ENCODE measurements around the gene MYRIP.

MYRIP gene

GRCh38 chr3:40055361-40055760 is 246.0 kb downstream of the MYRIP start:
- Histone ChIP-seq H4K20me1 (ENCODE audit: control insufficient read depth, insufficient read depth, low read depth, low read length) (no peaks in the 10 kb centered on the region), H3K9me3 (ENCODE audit: control insufficient read depth, insufficient read depth, low read length) (no peaks in the 10 kb centered on the region), H3K79me2 (ENCODE audit: control insufficient read depth, low read length) (no peaks in the 10 kb centered on the region), H3K27me3 (ENCODE audit: control insufficient read depth, low read length) (no peaks in the 10 kb centered on the region), H3F3A (ENCODE audit: control insufficient read depth, insufficient read depth) (no peaks in the 10 kb centered on the region), H3K4me3 (ENCODE audit: low read length) (no peak overlapping the region), H3K4me2 (ENCODE audit: low read length) (no peak overlapping the region), H3K9me2 (replicated peaks; ENCODE audit: control insufficient read depth, low read length) (no peaks in the 10 kb centered on the region), H3K4me1 (ENCODE audit: control insufficient read depth, low read length) (no peaks in the 10 kb centered on the region), H3K36me3 (ENCODE audit: control insufficient read depth, low read length) (no peaks in the 10 kb centered on the region), H3K27ac (ENCODE audit: low read depth, low read length) (no peak overlapping the region)
- TF ChIP-seq EZH2phosphoT487 (IDR thresholded peaks at IDR 0.05; ENCODE audit: borderline replicate concordance, low read length): no peak
- no peak for TF ChIP-seq CTCF (IDR thresholded peaks at IDR 0.05; ENCODE audit: low read depth, low read length, poor library complexity, severe bottlenecking)

DNA sequence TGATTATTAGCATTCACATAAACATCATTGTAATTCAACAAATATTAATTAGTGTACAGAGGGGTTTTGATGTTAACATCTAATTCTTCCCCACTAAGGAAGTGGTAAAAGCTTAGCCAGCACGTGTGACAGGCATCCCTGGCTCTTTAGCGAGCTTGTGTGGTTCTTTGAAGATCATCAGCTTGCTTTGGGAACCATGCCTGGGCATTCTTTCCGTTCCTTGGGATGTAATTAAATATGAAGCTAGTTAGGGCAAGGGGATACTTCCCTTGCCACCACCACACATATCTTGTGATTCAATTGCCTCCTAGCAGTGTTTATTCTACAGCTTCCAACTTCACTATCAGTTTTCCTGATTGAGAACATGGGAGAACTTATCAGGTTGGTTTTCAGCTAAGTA is 246.5 kb downstream of the MYRIP start:
- Histone ChIP-seq H3K4me1 (ENCODE audit: control insufficient read depth, low read length) (no peaks in the 10 kb centered on the region), H3F3A (ENCODE audit: control insufficient read depth, insufficient read depth) (no peaks in the 10 kb centered on the region), H4K20me1 (ENCODE audit: control insufficient read depth, insufficient read depth, low read depth, low read length) (no peaks in the 10 kb centered on the region), H3K4me2 (ENCODE audit: low read length) (no peak overlapping the region), H3K9me3 (ENCODE audit: control insufficient read depth, insufficient read depth, low read length) (no peaks in the 10 kb centered on the region), H3K79me2 (ENCODE audit: control insufficient read depth, low read length) (no peaks in the 10 kb centered on the region), H3K27ac (ENCODE audit: low read depth, low read length) (no peak overlapping the region), H3K9me2 (replicated peaks; ENCODE audit: control insufficient read depth, low read length) (no peaks in the 10 kb centered on the region), H3K27me3 (ENCODE audit: control insufficient read depth, low read length) (no peaks in the 10 kb centered on the region), H3K4me3 (ENCODE audit: low read length) (no peak overlapping the region), H3K36me3 (ENCODE audit: control insufficient read depth, low read length) (no peaks in the 10 kb centered on the region)
- TF ChIP-seq CTCF (IDR thresholded peaks at IDR 0.05; ENCODE audit: low read depth, low read length, poor library complexity, severe bottlenecking): no peak
- no peak for TF ChIP-seq EZH2phosphoT487 (IDR thresholded peaks at IDR 0.05; ENCODE audit: borderline replicate concordance, low read length)

- Histone ChIP-seq H4K20me1 (ENCODE audit: control insufficient read depth, insufficient read depth, low read depth, low read length) (no peaks in the 10 kb centered on the region), H3K4me2 (ENCODE audit: low read length) (no peak overlapping the region), H3K27ac (ENCODE audit: low read depth, low read length) (no peak overlapping the region), H3K27me3 (ENCODE audit: control insufficient read depth, low read length) (no peaks in the 10 kb centered on the region), H3K4me1 (ENCODE audit: control insufficient read depth, low read length) (no peaks in the 10 kb centered on the region), H3K36me3 (ENCODE audit: control insufficient read depth, low read length) (no peaks in the 10 kb centered on the region), H3K79me2 (ENCODE audit: control insufficient read depth, low read length) (no peaks in the 10 kb centered on the region), H3K9me3 (ENCODE audit: control insufficient read depth, insufficient read depth, low read length) (no peaks in the 10 kb centered on the region), H3K4me3 (ENCODE audit: low read length) (no peak overlapping the region), H3K9me2 (replicated peaks; ENCODE audit: control insufficient read depth, low read length) (no peaks in the 10 kb centered on the region), H3F3A (ENCODE audit: control insufficient read depth, insufficient read depth) (no peaks in the 10 kb centered on the region)
- TF ChIP-seq CTCF (IDR thresholded peaks at IDR 0.05; ENCODE audit: low read depth, low read length, poor library complexity, severe bottlenecking) (no peak), EZH2phosphoT487 (IDR thresholded peaks at IDR 0.05; ENCODE audit: borderline replicate concordance, low read length) (no peak)
These were observed 247.7 kb downstream of the MYRIP start for GRCh38 chr3:40057077-40057476.

DNA sequence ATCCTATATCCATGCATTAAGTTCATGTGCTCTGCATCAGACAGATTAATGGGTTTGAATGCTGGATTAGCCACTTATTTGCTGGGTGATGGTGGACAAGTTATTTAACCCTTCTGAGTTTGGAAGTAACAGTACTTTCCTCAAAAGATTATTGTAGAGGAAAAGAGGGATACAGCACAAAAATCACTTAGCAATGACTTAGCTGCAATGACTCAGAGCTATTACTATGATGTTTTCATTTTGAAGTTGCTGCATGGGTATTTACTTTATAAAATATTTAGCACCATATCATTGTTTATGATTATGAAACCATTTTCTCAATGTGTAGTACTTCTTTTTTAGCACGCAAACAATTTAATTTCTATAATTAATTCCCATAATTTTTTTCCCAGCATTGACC is 248.4 kb downstream of the MYRIP start:
- Histone ChIP-seq H3K27me3 (ENCODE audit: control insufficient read depth, low read length) (no peaks in the 10 kb centered on the region), H3K9me2 (replicated peaks; ENCODE audit: control insufficient read depth, low read length) (no peaks in the 10 kb centered on the region), H3K4me1 (ENCODE audit: control insufficient read depth, low read length) (no peaks in the 10 kb centered on the region), H4K20me1 (ENCODE audit: control insufficient read depth, insufficient read depth, low read depth, low read length) (no peaks in the 10 kb centered on the region), H3K36me3 (ENCODE audit: control insufficient read depth, low read length) (no peaks in the 10 kb centered on the region), H3K4me3 (ENCODE audit: low read length) (no peak overlapping the region), H3F3A (ENCODE audit: control insufficient read depth, insufficient read depth) (no peaks in the 10 kb centered on the region), H3K79me2 (ENCODE audit: control insufficient read depth, low read length) (no peaks in the 10 kb centered on the region), H3K9me3 (ENCODE audit: control insufficient read depth, insufficient read depth, low read length) (no peaks in the 10 kb centered on the region), H3K27ac (ENCODE audit: low read depth, low read length) (no peak overlapping the region), H3K4me2 (ENCODE audit: low read length) (no peak overlapping the region)
- no peak for TF ChIP-seq EZH2phosphoT487 (IDR thresholded peaks at IDR 0.05; ENCODE audit: borderline replicate concordance, low read length)
- no peak for TF ChIP-seq CTCF (IDR thresholded peaks at IDR 0.05; ENCODE audit: low read depth, low read length, poor library complexity, severe bottlenecking)

All from DOHH2 (cell line).